Erythroblast (primary cell): ENCODE measurements around the gene HELZ2.

Source experiments
- DNase-seq, 2 experiments: peaks; one replicate each; lab custom pipeline; 2025; lab: John Stamatoyannopoulos, UW
- GATA1 ChIP-seq: IDR thresholded peaks from 2 replicates; pipeline ENCODE4 v1.6.1; 2011; ENCODE audit warnings: low read depth, mild to moderate bottlenecking, control low read depth, low read length, moderate library complexity
- POLR2A ChIP-seq: IDR thresholded peaks from 2 replicates; pipeline ENCODE4 v1.6.1; 2011; ENCODE audit warnings: mild to moderate bottlenecking, low read length

Gene HELZ2

GRCh38 chr20:63591147-63591533 lies 17.1 kb upstream of the HELZ2 start:
- DNase-seq, result no peak
- TF ChIP-seq GATA1, result no peak
- no peak for TF ChIP-seq POLR2A

- TF ChIP-seq GATA1 (no peak), POLR2A (no peak)
- no peak for DNase-seq
These were observed 16.4 kb upstream of the HELZ2 start for GRCh38 chr20:63590218-63591146.

GRCh38 chr20:63589261-63590217 lies 15.5 kb upstream of the HELZ2 start:
- no peak for DNase-seq
- no peak for TF ChIP-seq POLR2A
- TF ChIP-seq GATA1, result no peak

GRCh38 chr20:63588641-63589041 lies 14.6 kb upstream of the HELZ2 start:
- no peak for TF ChIP-seq GATA1
- TF ChIP-seq POLR2A, result no peak
- no peak for DNase-seq

- no peak for TF ChIP-seq POLR2A
- no peak for TF ChIP-seq GATA1
These were observed 13.9 kb upstream of the HELZ2 start for GRCh38 chr20:63587776-63588591.

GRCh38 chr20:63587256-63587655 lies 13.2 kb upstream of the HELZ2 start:
- no peak for DNase-seq
- TF ChIP-seq POLR2A (no peak), GATA1 (no peak)

More at GRCh38 chr20:63587776-63588591, 13.9 kb upstream of the HELZ2 start:
- DNase-seq, result no peak

GRCh38 chr20:63586797-63587196 lies 12.8 kb upstream of the HELZ2 start:
- no peak for TF ChIP-seq GATA1
- TF ChIP-seq POLR2A, result no peak

GRCh38 chr20:63585616-63586565 lies 11.9 kb upstream of the HELZ2 start:
- DNase-seq, result no peak

More at GRCh38 chr20:63586797-63587196, 12.8 kb upstream of the HELZ2 start:
- DNase-seq, result no peak

GRCh38 chr20:63582382-63583063 lies 8.5 kb upstream of the HELZ2 start:
- TF ChIP-seq GATA1 (no peak), POLR2A (no peak)
- DNase-seq, result no peak

More at GRCh38 chr20:63585616-63586565, 11.9 kb upstream of the HELZ2 start:
- TF ChIP-seq POLR2A (no peak), GATA1 (no peak)

- no peak for TF ChIP-seq GATA1
- TF ChIP-seq POLR2A, result no peak
These were observed 6.9 kb upstream of the HELZ2 start for GRCh38 chr20:63580796-63581461.

GRCh38 chr20:63579017-63579694 lies 5.1 kb upstream of the HELZ2 start:
- TF ChIP-seq GATA1 (no peak), POLR2A (no peak)

More at GRCh38 chr20:63580796-63581461, 6.9 kb upstream of the HELZ2 start:
- DNase-seq, result peak in 1 of 2 experiments; percentile 39

More at GRCh38 chr20:63579017-63579694, 5.1 kb upstream of the HELZ2 start:
- no peak for DNase-seq
